ENCODE measurements around the gene IL24. TPM values are rescaled to one million over a fixed set of nuclear protein-coding genes. Genes with fewer than 3 reads are reported as not detected.

IL24 gene
- total and polyA plus RNA-seq, 3 donors from 2014 or later: not detected

GRCh38 chr1:206868264-206868663, 29.0 kb upstream of the IL24 start:
- no peak for DNase-seq
- H3K27me3 ChIP-seq: no peaks in the 10 kb centered on the region
- H3K4me1 ChIP-seq: no peaks in the 10 kb centered on the region
- no peak overlapping the region for H3K4me3 ChIP-seq
- intact Hi-C loops (cut with DNase I; ENCODE audit: low total_unique reads): no loop called here
- no peaks in the 10 kb centered on the region for H3K36me3 ChIP-seq (ENCODE audit: low read depth, missing control alignments)
- no peak for TF ChIP-seq POLR2A (IDR thresholded peaks at IDR 0.05)
- TF ChIP-seq, protein P1, sequence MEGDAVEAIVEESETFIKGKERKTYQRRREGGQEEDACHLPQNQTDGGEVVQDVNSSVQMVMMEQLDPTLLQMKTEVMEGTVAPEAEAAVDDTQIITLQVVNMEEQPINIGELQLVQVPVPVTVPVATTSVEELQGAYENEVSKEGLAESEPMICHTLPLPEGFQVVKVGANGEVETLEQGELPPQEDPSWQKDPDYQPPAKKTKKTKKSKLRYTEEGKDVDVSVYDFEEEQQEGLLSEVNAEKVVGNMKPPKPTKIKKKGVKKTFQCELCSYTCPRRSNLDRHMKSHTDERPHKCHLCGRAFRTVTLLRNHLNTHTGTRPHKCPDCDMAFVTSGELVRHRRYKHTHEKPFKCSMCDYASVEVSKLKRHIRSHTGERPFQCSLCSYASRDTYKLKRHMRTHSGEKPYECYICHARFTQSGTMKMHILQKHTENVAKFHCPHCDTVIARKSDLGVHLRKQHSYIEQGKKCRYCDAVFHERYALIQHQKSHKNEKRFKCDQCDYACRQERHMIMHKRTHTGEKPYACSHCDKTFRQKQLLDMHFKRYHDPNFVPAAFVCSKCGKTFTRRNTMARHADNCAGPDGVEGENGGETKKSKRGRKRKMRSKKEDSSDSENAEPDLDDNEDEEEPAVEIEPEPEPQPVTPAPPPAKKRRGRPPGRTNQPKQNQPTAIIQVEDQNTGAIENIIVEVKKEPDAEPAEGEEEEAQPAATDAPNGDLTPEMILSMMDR (IDR thresholded peaks at IDR 0.05): no peak
- H3K27ac ChIP-seq: no peak overlapping the region
- H3K9me3 ChIP-seq: no peaks in the 10 kb centered on the region
- WGBS, 2 donors: 74 to 93% methylated on average over 1 of the region's 1 CpG

DNA sequence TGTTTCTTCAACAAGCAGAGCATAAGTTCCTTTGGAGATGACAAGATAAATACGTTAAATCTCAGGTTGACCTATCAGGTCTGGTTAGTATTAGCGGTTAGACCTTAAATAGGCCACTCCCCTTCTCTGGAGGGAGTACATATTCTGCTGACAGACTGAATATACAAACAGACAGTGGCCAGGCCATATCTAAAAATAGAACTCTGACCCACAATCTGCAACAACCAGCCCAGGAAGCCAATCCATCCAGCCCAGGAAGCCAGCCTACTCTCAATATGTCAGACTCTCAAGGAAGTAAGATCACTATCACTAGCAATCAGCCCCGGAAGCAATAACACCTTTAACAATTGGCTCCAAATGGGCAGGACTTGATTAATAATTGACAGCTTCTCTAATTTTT, 25.1 kb upstream of the IL24 start:
- Histone ChIP-seq H3K4me1 (no peaks in the 10 kb centered on the region), H3K27me3 (no peaks in the 10 kb centered on the region), H3K9me3 (no peaks in the 10 kb centered on the region), H3K27ac (no peak overlapping the region), H3K36me3 (ENCODE audit: low read depth, missing control alignments) (no peaks in the 10 kb centered on the region), H3K4me3 (no peak overlapping the region)
- DNase-seq: no peak
- TF ChIP-seq, protein P1 (IDR thresholded peaks at IDR 0.05): no peak
- TF ChIP-seq POLR2A (IDR thresholded peaks at IDR 0.05): no peak
- 84 to 97% methylated on average over 3 of the region's 3 CpGs for WGBS, 2 donors
- intact Hi-C loops (cut with DNase I; ENCODE audit: low total_unique reads): no loop called here

DNA sequence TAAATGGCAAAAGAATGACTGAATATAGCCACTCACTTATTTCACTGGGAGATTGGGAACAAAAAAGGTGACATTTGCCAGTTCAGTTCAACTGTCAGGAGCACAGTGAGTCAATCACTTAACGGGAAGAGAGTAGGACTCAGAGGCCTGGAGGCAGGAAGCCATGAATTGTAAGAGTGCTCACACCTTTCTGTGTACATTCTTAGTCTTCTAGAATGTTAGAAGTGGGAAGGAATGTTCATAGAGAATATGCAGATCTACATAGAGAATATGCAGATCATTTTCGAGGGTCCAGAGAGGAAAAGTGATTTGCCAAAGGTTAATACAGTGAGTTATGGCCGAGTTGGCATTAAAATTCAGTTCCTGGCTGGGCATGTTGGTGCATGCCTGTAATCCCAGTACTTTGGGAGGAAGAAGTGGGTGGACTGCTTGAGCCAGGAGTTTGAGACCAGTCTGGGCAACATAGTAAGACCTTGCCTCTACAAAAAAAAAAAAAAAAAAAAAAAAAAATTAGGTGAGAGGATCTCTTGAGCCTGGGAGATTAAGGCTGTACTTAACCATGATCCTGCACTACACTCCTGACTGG, 23.5 kb upstream of the IL24 start:
- Histone ChIP-seq H3K9me3 (no peaks in the 10 kb centered on the region), H3K4me1 (no peaks in the 10 kb centered on the region), H3K4me3 (no peak overlapping the region), H3K36me3 (ENCODE audit: low read depth, missing control alignments) (no peaks in the 10 kb centered on the region), H3K27ac (no peak overlapping the region), H3K27me3 (no peaks in the 10 kb centered on the region)
- WGBS, 2 donors: 94 to 98% methylated on average over 3 of the region's 3 CpGs
- no peak for TF ChIP-seq POLR2A (IDR thresholded peaks at IDR 0.05)
- TF ChIP-seq, protein P1 (IDR thresholded peaks at IDR 0.05): no peak
- DNase-seq: no peak
- intact Hi-C loops (cut with DNase I; ENCODE audit: low total_unique reads): no loop called here

- no peak overlapping the region for H3K4me3 ChIP-seq
- intact Hi-C loops (cut with DNase I; ENCODE audit: low total_unique reads): no loop called here
- no peak for DNase-seq
- no peaks in the 10 kb centered on the region for H3K36me3 ChIP-seq (ENCODE audit: low read depth, missing control alignments)
- TF ChIP-seq, protein P1 (IDR thresholded peaks at IDR 0.05): no peak
- TF ChIP-seq POLR2A (IDR thresholded peaks at IDR 0.05): no peak
- no peaks in the 10 kb centered on the region for H3K9me3 ChIP-seq
- 84 to 85% methylated on average over 3 of the region's 3 CpGs for WGBS, 2 donors
- no peaks in the 10 kb centered on the region for H3K27me3 ChIP-seq
- H3K4me1 ChIP-seq: no peaks in the 10 kb centered on the region
- no peak overlapping the region for H3K27ac ChIP-seq
These were observed 21.4 kb upstream of the IL24 start for GRCh38 chr1:206875752-206876377.

GRCh38 chr1:206878456-206878855, 18.8 kb upstream of the IL24 start:
- no peak for DNase-seq
- no peak overlapping the region for H3K4me3 ChIP-seq
- intact Hi-C loops (cut with DNase I; ENCODE audit: low total_unique reads): no loop called here
- H3K36me3 ChIP-seq (ENCODE audit: low read depth, missing control alignments): no peaks in the 10 kb centered on the region
- no peaks in the 10 kb centered on the region for H3K9me3 ChIP-seq
- no peaks in the 10 kb centered on the region for H3K4me1 ChIP-seq
- H3K27ac ChIP-seq: no peak overlapping the region
- TF ChIP-seq, protein P1 (IDR thresholded peaks at IDR 0.05): no peak
- no peak for TF ChIP-seq POLR2A (IDR thresholded peaks at IDR 0.05)
- H3K27me3 ChIP-seq: no peaks in the 10 kb centered on the region

Measured in testis (tissue), 3 donors.